GM13976 (cell line): ENCODE measurements around the gene CBR1.

Source experiments
- DNase-seq: peaks from one replicate; pipeline ENCODE4 v3.0.0; 2012; ENCODE audit warnings: low spot score
- CTCF ChIP-seq: IDR thresholded peaks from 2 replicates; pipeline ENCODE4 v1.5.1; 2012; ENCODE audit warnings: borderline replicate concordance, mild to moderate bottlenecking; ENCODE audit not compliant: insufficient read depth; ENCODE audit errors: extremely low read depth, missing control alignments, control extremely low read depth
- in situ Hi-C: fragments of 300-500 bp; cut with MboI; formaldehyde crosslinking; loops from one replicate; pipeline ENCODE4 v1.12.0; 2022; ENCODE audit warnings: low sequenced_read_pairs, mixed read lengths, inconsistent platforms; ENCODE audit not compliant: unreplicated experiment

The CBR1 gene

GRCh38 chr21:36079010-36079649 lies 9.3 kb downstream of the CBR1 start:
- in situ Hi-C loops, result no loop called here
- TF ChIP-seq CTCF, result no peak
- DNase-seq, result peak; percentile 47

- no peak for TF ChIP-seq CTCF
- in situ Hi-C loops, result no loop called here
- DNase-seq, result no peak
Measured at GRCh38 chr21:36079671-36080070, 9.8 kb downstream of the CBR1 start.

GRCh38 chr21:36080386-36080785 lies 10.6 kb downstream of the CBR1 start:
- in situ Hi-C loops, result no loop called here
- TF ChIP-seq CTCF, result no peak
- no peak for DNase-seq

- no peak for TF ChIP-seq CTCF
- no peak for DNase-seq
- in situ Hi-C loops, result no loop called here
Measured at GRCh38 chr21:36082237-36082664, 12.4 kb downstream of the CBR1 start.

GRCh38 chr21:36087362-36088138 lies 17.7 kb downstream of the CBR1 start:
- DNase-seq, result no peak
- in situ Hi-C loops, result no loop called here
- no peak for TF ChIP-seq CTCF

GRCh38 chr21:36089946-36090345 lies 20.1 kb downstream of the CBR1 start:
- in situ Hi-C loops, result no loop called here
- no peak for TF ChIP-seq CTCF
- no peak for DNase-seq
